ENCODE measurements around the gene RGS9BP. TPM values are rescaled to one million over a fixed set of nuclear protein-coding genes. Genes with fewer than 3 reads are reported as not detected.
A peak's percentile ranks its signal among the peaks of the same experiment; 100 is the strongest.

Gene RGS9BP
- total and polyA plus RNA-seq, 8 donors: 0.06 to 0.68 (median 0.08) TPM; not detected in 3

DNA sequence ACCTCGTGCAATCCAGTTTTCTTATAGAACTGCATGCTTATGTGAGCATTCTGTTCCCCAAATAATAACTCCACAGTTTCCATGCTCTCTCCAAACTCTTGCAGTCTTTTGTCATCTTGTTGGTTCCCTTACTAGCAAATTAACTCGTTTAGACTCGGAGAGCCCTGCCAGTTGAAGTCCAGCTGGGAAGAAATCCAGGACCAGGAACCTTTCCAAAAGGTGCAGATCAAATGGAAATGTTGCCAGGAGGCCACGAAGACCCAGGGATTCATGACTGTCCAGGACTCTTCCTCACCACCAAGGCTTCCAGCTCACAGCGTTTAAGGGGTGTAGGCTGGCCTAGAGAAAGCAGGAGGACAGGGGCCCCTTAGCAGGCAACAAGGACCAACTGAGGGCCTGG lies 41.8 kb downstream of the RGS9BP start:
- no peak overlapping the region for H3K4me3 ChIP-seq
- no peak for DNase-seq
- peaks cover 4 to 42% of the 10 kb centered on the region in 2 donors for H3K36me3 ChIP-seq
- intact Hi-C loops (cut with DNase I): no loop called here
- ATAC-seq: no peak
- H3K4me1 ChIP-seq: no peaks in the 10 kb centered on the region
- H3K27ac ChIP-seq: no peak overlapping the region
- no peaks in the 10 kb centered on the region for H3K9me3 ChIP-seq
- TF ChIP-seq, protein P1, sequence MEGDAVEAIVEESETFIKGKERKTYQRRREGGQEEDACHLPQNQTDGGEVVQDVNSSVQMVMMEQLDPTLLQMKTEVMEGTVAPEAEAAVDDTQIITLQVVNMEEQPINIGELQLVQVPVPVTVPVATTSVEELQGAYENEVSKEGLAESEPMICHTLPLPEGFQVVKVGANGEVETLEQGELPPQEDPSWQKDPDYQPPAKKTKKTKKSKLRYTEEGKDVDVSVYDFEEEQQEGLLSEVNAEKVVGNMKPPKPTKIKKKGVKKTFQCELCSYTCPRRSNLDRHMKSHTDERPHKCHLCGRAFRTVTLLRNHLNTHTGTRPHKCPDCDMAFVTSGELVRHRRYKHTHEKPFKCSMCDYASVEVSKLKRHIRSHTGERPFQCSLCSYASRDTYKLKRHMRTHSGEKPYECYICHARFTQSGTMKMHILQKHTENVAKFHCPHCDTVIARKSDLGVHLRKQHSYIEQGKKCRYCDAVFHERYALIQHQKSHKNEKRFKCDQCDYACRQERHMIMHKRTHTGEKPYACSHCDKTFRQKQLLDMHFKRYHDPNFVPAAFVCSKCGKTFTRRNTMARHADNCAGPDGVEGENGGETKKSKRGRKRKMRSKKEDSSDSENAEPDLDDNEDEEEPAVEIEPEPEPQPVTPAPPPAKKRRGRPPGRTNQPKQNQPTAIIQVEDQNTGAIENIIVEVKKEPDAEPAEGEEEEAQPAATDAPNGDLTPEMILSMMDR (IDR thresholded peaks at IDR 0.05): no peak
- H3K27me3 ChIP-seq: no peaks in the 10 kb centered on the region

DNA sequence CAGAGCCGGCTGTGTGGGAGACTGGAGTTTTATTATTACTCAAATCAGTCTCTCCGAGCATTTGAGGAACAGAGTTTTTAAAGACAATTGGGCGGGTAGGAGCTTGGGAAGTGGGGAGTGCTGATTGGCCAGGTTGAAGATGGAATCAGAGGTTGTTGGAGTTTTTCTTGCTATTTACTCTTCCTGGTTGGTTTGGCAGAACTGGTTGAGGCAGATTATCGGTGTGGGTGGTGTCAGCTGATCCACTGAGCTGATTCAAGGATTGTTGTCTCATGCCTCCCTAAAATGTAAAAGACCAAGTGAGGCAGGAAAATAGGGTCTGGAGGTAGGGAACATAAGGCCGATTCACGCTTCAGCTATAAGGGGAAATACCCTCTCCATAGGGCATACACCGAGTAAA lies 42.6 kb downstream of the RGS9BP start:
- intact Hi-C loops (cut with DNase I): no loop called here
- TF ChIP-seq, protein P1 (IDR thresholded peaks at IDR 0.05): no peak
- Histone ChIP-seq H3K36me3 (peaks cover 2 to 34% of the 10 kb centered on the region in 2 donors), H3K27ac (no peak overlapping the region), H3K27me3 (no peaks in the 10 kb centered on the region), H3K4me1 (no peaks in the 10 kb centered on the region), H3K4me3 (no peak overlapping the region), H3K9me3 (no peaks in the 10 kb centered on the region)
- no peak for ATAC-seq
- DNase-seq: no peak

DNA sequence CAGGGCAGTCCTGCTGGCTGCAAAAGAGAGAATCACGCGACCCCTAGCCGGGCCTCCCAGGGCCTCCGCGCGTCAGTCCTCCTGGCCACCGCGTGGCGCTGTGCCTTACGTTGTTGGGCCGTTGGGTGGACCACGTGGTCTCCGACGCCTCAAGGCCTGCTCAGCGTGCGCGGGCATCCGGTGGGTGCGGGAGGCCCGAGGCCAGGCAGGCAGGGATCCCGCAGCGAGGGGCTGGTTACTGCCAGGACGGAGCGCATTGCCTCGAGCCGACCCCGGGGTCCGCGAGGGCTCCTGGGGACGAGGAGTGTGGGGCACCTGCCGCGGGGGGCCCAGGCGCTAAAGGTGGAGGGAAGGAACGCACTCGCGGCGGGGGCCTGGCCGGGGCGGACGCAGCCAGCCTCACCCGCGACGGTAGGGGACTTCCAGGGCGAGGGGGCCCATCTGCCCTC lies 44.0 kb downstream of the RGS9BP start, which contains the start of gene TDRD12:
Gene TDRD12 (plus strand): TSS at position 157 of the 449 bp plus-strand sequence. CDS start 306 bp downstream, outside the sequence.
- H3K27me3 ChIP-seq: no peaks in the 10 kb centered on the region
- no peaks in the 10 kb centered on the region for H3K9me3 ChIP-seq
- intact Hi-C loops (cut with DNase I): no loop called here
- TF ChIP-seq, protein P1 (IDR thresholded peaks at IDR 0.05): no peak
- no peak within 1 kb of the TSS for H3K27ac ChIP-seq
- DNase-seq (peak in 1 of 4 donors; percentile 78), ATAC-seq (no peak)
- H3K36me3 ChIP-seq: peaks cover 0 to 20% of the 10 kb centered on the region in 2 donors
- no peaks in the 10 kb centered on the region for H3K4me1 ChIP-seq
- H3K4me3 ChIP-seq: no peak within 1 kb of the TSS

DNA sequence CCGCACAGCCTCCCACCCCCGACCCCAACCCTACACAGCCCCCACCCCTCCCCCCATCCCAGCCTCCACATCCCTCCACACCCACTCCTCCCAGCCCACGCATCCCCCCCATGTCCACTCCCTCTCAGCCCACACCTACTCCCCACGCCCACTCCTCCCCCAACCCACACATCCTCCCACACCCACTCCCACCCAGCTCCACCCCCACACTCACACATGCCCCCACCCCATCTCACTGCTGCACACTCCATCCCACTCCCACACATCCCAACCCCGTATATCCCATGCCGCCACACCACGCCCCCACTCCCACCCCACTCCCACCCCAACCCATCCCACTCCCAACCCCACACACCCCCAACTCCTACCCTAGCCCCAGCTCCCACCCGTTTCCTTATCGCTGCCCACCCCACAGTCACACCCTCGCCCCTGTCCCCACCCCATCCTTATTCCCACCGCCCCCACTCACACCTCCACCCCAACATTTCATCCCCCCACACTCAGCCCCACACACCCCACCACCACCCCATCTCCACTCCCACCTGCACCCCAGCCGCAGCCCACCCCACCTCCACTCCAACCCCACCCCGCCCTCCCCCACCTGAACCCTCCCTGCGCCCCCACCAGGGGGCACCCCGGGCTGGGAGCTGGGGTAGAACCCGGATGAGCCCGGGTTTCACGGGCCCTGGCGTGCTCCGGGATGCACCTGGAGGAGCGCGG lies 44.7 kb downstream of the RGS9BP start:
- ATAC-seq (no peak), DNase-seq (no peak)
- Histone ChIP-seq H3K27me3 (no peaks in the 10 kb centered on the region), H3K4me1 (no peaks in the 10 kb centered on the region), H3K27ac (no peak overlapping the region), H3K36me3 (peaks cover 0 to 13% of the 10 kb centered on the region in 2 donors), H3K9me3 (no peaks in the 10 kb centered on the region), H3K4me3 (no peak overlapping the region)
- TF ChIP-seq, protein P1 (IDR thresholded peaks at IDR 0.05): no peak
- intact Hi-C loops (cut with DNase I): no loop called here

DNA sequence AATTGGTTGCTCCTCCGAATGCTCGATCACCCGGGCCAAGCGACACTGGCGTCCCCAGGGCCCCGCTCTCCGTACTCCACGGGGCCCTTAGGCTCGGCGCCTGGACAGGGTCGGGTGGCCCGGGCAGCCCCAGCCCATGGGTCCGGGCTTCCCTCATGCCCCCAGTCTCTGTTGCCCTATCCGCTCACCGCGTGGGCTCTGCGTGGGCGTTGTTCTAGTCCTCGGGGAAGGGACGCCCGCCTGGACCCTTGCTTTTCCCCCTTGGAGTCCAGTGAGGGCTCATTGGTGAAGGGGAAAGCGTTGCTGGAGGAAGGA lies 45.2 kb downstream of the RGS9BP start:
- no peak for DNase-seq
- Histone ChIP-seq H3K9me3 (no peaks in the 10 kb centered on the region), H3K27me3 (no peaks in the 10 kb centered on the region), H3K4me1 (no peaks in the 10 kb centered on the region), H3K36me3 (peaks cover 0 to 8% of the 10 kb centered on the region in 2 donors), H3K27ac (no peak overlapping the region), H3K4me3 (no peak overlapping the region)
- intact Hi-C loops (cut with DNase I): no loop called here
- TF ChIP-seq, protein P1 (IDR thresholded peaks at IDR 0.05): no peak
- no peak for ATAC-seq

Other genes starting within 250 kb of the RGS9BP start
- 10 to 100 TPM; 69.3 to 91.3 TPM for gene PDCD5, start 94.7 kb upstream of the RGS9BP start, total RNA-seq
- gene PDCD5, start 94.7 kb upstream of the RGS9BP start, polyA plus RNA-seq (ENCODE audit: insufficient read length in 6 of 6): 100 to 1,000 TPM; 108 to 131 (median 120) TPM
- gene ANKRD27, start 668 bp upstream of the RGS9BP start, total RNA-seq: 10 to 100 TPM; 28.9 to 35.7 TPM
- gene ANKRD27, start 668 bp upstream of the RGS9BP start, polyA plus RNA-seq (ENCODE audit: insufficient read length in 6 of 6): 10 to 100 TPM; 19.7 to 22.7 (median 22.0) TPM
- 10 to 100 TPM; 15.9 to 16.6 TPM for gene NUDT19, start 16.0 kb downstream of the RGS9BP start, total RNA-seq
- 10 to 100 TPM in 4 of 6 donors, 1 to 10 TPM in 2; 9.5 to 11.5 (median 10.7) TPM for gene NUDT19, start 16.0 kb downstream of the RGS9BP start, polyA plus RNA-seq (ENCODE audit: insufficient read length in 6 of 6)
- gene TDRD12, start 43.9 kb downstream of the RGS9BP start, total RNA-seq: under 1 TPM; 0.20 to 0.34 TPM
- 1 to 10 TPM in 1 of 6 donors, under 1 TPM in 5; 0.26 to 1.2 (median 0.67) TPM for gene TDRD12, start 43.9 kb downstream of the RGS9BP start, polyA plus RNA-seq (ENCODE audit: insufficient read length in 6 of 6)
- under 1 TPM in 1 of 2 donors, not detected in 1; 0.35 TPM for gene SLC7A9, start 193.9 kb downstream of the RGS9BP start, total RNA-seq
- gene SLC7A9, start 193.9 kb downstream of the RGS9BP start, polyA plus RNA-seq (ENCODE audit: insufficient read length in 6 of 6): 1 to 10 TPM in 3 of 6 donors, under 1 TPM in 3; 0.61 to 1.4 (median 1.0) TPM